ENCODE measurements around the gene HCRTR1.

Gene HCRTR1

DNA sequence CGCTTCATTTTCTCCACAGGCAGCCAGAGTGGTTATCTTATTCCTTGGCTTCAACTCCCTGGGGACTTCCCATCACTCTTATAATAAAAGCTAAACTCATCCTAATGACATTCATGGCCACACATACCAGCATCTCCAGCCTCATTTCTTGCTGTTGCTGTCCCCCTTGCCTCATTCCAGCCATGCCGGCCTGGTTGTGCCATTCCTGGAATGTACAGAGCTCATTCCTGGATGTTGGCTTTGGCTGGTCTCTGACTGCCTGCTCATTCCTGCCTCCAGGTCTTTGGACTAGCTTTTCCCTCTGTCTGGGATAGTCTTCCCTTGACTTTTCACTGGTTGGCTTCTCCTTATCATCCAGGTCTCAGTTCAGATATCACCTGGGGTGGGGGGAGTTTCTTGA is 29.6 kb downstream of the HCRTR1 start:
- ATAC-seq (no peak), DNase-seq (no peak)
- Mint-ChIP-seq H3K9me3 (no peaks in the 10 kb centered on the region), H3K4me1 (peaks cover 20% of the 10 kb centered on the region), H3K27me3 (no peaks in the 10 kb centered on the region), H3K27ac (no peak overlapping the region), H3K4me3 (peak overlapping the region in 1 of 2 donors; percentile 6)

DNA sequence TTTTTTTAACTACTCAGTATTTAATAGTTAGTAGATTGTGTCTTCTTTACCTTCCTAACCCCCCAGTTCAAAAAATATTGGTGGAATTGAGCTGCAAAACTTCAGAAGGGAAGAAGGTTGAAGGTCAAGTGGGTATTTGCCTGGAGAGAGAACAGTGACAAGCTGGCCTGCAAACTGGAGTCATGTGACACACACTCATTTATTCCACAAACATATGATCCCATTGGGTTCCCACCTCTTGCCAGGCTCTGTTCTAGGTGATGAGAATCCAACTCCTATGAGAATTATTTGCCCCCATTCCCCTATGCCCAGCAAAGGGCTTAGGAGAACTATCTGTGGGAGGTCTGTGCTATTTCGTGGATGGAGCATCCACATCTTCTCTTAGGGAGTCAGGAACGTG is 30.7 kb downstream of the HCRTR1 start:
- H3K27me3 Mint-ChIP-seq: no peaks in the 10 kb centered on the region
- no peak for ATAC-seq
- H3K9me3 Mint-ChIP-seq: no peaks in the 10 kb centered on the region
- H3K4me3 Mint-ChIP-seq: no peak overlapping the region
- H3K4me1 Mint-ChIP-seq: peaks cover 20% of the 10 kb centered on the region
- no peak overlapping the region for H3K27ac Mint-ChIP-seq
- DNase-seq: no peak

DNA sequence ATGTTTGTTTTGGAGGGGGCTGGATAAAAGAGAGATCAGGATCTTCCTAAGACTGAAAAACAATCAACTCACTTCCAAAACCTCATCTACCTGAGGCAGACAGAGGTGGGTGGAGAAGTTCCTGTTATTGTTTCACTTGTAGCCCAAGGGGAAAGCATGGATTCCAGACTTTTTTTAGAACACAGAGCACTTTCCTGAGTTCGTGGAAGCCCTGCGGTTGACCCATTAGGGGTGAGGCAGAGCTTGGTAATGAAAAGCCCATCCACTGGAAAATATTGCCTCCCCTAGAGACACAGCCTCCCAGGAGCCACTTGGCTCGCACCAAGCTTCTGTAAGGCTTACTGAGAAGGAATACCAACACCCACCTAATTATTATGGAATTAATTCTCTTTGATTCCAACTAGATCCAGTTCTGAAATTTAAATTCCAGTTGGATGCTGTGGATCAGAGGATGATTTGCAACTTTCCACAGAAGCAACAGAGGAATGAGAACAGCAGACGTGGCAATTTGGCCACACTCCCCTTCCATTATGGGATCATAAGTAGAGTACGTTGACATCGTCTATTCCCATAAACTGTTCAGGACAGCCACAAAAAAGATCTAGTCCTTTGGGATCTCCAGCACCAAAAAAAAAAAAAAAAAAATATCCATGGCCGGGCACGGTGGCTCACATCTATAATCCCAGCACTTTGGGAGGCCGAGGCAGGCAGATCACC is 31.3 kb downstream of the HCRTR1 start:
- DNase-seq: no peak
- Mint-ChIP-seq H3K4me3 (no peak overlapping the region), H3K27me3 (no peaks in the 10 kb centered on the region), H3K9me3 (no peaks in the 10 kb centered on the region), H3K27ac (no peak overlapping the region), H3K4me1 (peaks cover 15% of the 10 kb centered on the region)
- no peak for ATAC-seq

DNA sequence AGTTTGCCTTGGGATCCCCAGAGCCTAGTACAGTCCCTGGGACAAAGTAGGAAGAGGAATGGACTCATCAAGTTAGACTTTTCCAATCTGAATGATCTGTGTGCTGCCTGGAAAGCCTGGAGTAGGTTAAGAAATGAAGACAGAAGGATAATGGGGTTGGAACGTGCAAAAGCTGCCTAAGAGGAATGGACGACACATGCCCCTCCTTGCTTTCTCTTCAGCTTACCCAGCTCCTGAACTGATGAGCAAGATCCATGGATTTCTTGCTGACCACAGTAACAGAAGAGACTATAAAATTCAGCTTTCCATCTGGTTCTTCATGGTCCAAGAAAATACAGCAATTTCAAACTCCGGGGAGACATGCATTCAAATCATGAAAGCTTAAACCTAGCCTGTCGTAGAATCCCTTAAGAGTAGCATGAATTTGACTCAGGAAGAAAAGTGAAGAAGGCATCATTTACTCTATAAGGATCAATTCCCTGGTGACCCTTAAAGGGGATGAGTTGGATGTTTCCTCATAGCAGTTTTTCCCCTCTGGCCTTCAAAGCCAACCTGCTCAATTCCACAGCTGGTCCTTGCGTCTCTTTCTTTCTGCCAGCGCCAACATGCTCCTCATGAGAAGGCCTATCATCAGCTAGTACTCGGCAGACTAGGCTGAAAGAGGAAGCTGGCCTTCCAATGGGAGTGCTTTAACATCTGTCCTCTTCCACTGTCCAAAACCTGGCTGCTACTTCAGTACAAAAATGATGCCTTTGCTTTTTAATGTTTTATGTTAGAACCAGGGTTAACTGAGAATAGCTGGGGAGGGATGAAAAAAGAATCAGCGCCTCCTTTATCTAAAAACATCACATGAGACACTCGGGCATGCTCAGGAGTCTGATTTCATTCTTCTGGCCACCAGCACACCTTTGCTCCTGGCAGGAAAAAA is 32.9 kb downstream of the HCRTR1 start:
- Mint-ChIP-seq H3K9me3 (no peaks in the 10 kb centered on the region), H3K4me1 (peaks cover 9% of the 10 kb centered on the region), H3K4me3 (no peak overlapping the region), H3K27me3 (no peaks in the 10 kb centered on the region), H3K27ac (no peak overlapping the region)
- ATAC-seq (no peak), DNase-seq (no peak)

DNA sequence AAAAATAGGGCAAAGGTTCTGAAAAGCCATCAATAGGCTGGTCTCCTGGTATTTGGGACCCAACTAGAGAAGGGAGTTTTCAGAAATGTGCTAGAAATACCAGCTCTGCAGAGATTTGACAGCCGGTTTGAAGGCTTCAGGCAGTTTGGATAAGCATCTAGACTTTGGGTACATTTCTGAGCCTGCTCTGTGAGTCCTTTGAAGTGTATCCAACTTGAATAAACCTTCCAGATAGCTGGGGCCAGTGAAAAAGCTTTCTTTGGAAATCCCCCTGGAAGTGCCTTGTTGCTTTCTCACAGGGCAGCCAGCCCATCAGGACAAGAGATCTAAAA is 33.6 kb downstream of the HCRTR1 start:
- ATAC-seq (no peak), DNase-seq (no peak)
- H3K27me3 Mint-ChIP-seq: no peaks in the 10 kb centered on the region
- no peak overlapping the region for H3K27ac Mint-ChIP-seq
- no peaks in the 10 kb centered on the region for H3K9me3 Mint-ChIP-seq
- peaks cover 3% of the 10 kb centered on the region for H3K4me1 Mint-ChIP-seq
- no peak overlapping the region for H3K4me3 Mint-ChIP-seq

DNA sequence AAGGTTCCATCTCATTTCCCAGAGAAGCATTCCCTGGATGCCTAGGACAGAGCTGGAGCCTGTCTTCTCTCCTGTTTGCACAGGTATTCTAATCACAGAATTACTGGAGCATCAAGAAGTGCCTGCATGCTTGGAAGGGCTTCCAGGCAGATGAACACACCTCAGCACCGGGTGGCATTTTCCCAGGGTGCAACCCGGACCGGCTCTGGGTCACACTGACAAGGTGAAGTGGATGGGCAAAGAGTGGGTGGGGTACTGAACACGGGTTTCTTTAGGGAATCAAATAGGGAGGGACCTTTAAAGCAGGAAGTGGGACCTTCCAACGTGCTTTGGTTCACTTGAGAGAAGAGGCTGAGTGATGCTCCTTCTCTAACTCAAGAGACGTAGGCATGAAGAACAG is 34.3 kb downstream of the HCRTR1 start:
- DNase-seq: no peak
- no peak for ATAC-seq
- Mint-ChIP-seq H3K27ac (no peak overlapping the region), H3K4me3 (no peak overlapping the region), H3K4me1 (no peaks in the 10 kb centered on the region), H3K27me3 (no peaks in the 10 kb centered on the region), H3K9me3 (no peaks in the 10 kb centered on the region)

DNA sequence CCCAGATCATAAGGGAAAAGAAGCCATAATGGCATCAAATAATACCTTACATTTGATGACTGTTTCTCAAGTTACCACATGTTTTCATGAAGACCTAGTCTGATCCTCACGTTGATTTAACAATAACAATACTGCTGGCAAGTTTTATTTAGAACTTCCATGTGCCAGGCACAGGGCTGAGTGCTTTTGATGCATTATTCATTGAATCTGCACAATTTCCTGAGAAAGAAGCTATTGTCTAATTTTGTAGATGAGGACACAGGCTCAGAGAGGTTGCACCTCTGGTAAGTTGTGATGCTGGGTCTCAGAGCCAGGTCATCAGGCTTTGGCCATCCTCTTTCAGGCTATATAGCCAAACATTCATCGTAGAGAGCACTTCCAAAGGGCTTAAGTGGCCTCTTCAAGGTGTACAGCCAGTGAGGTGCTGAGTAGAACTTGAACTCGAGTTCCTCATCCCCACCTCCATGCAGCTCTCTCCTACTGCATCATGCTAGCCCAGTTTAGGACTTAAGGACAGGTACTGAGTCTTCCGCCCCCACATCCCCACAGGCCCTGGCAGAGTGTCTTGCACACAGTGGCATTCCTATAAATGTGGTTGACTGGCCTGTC is 35.5 kb downstream of the HCRTR1 start:
- H3K4me3 Mint-ChIP-seq: no peak overlapping the region
- H3K27me3 Mint-ChIP-seq: no peaks in the 10 kb centered on the region
- H3K4me1 Mint-ChIP-seq: no peaks in the 10 kb centered on the region
- no peaks in the 10 kb centered on the region for H3K9me3 Mint-ChIP-seq
- no peak overlapping the region for H3K27ac Mint-ChIP-seq
- ATAC-seq (no peak), DNase-seq (no peak)

DNA sequence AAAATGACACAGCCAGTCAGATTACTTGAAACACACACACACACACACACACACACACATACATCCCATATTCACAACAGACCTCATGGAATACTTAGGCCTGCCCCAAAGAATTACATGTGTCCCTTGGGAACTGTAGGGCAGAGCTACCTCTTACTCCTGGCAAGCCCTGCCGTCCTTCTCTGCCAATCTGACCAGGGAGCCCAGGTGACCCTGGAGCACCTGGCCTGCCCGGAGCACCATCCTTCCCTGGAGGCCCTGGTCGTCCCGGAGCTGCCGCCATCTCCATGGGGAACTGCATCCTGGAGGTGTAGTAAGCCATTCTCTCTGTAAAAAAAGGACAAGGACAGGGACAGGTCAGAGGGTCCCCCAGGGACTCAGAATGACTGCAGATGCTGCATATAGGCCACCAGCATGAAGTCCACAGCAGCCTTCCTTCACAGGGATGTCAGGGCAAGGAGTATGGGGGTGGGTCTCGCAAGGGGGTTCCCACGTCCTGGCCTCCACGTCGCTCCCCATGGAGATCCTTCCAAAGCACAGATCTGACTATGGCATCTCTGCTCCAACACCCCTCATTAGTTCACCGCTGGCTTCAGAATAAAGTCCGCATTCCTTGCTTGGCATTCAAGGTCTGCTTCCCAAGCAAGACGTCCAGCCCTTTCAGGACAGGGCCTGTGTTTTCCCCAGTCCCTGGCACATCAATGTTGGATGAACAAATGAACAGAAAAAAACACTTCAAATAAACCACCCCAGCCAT is 36.4 kb downstream of the HCRTR1 start:
- Mint-ChIP-seq H3K27ac (no peak overlapping the region), H3K9me3 (no peaks in the 10 kb centered on the region), H3K4me1 (no peaks in the 10 kb centered on the region), H3K4me3 (no peak overlapping the region), H3K27me3 (no peaks in the 10 kb centered on the region)
- DNase-seq (no peak), ATAC-seq (no peak)

DNA sequence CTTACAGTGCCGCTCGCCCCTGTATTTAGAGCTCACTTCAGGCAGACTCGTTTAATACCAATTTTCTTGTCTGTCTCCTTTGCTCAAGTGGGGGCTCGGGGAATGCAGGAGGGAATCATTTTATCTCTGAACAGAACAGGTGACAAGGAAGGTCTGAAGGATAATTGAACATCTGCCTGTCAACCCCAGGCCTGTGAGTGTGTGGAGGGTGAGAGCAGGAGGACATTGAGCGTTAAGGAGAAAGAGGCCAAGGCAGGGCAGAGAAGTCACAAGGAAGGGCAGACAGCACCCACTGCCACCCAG is 36.9 kb downstream of the HCRTR1 start:
- H3K4me1 Mint-ChIP-seq: no peaks in the 10 kb centered on the region
- H3K27ac Mint-ChIP-seq: no peak overlapping the region
- no peak overlapping the region for H3K4me3 Mint-ChIP-seq
- no peaks in the 10 kb centered on the region for H3K9me3 Mint-ChIP-seq
- no peak for ATAC-seq
- DNase-seq: no peak
- no peaks in the 10 kb centered on the region for H3K27me3 Mint-ChIP-seq

DNA sequence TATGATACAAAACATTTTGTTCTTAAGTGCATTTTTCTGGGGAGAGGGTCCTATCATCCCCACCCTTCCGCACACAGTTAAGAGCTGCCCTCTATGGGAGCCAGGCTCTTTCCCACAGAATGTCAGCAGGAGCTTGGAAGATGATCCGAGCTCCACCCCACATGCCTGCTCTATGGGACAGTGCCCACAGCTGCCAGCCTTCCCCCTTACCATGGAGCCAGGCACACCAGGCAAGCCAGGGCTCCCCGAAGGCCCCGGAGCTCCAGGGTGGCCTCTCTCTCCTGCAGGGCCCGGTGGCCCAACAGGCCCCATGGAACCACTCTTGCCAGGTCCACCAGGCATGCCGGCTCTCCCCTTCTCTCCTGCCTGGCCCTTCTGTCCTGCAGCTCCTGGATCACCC is 37.6 kb downstream of the HCRTR1 start:
- H3K27me3 Mint-ChIP-seq: no peaks in the 10 kb centered on the region
- H3K4me1 Mint-ChIP-seq: no peaks in the 10 kb centered on the region

DNA sequence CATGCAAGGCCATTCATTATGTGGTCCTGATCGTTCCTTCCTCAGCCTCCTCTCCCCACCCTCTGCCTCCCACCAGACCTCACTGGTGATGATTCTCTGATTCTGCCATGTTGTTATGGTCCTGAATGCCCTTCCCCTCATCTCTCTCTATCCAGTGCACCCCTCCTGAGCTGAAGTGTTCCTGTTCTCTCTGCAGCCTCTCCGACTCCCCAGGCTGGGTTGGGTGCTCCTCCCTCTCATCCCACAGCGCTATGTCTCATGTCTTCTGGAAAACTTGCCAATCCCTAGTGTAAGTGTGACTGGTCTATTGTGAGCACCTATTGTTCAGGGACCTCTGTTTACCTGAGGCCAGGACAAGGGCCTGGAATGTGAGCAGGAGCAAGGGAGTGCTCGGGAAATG is 38.3 kb downstream of the HCRTR1 start:
- DNase-seq: no peak
- H3K4me3 Mint-ChIP-seq: no peak overlapping the region
- no peaks in the 10 kb centered on the region for H3K27me3 Mint-ChIP-seq
- peak overlapping the region in 1 of 2 donors; percentile 3 for H3K27ac Mint-ChIP-seq
- no peaks in the 10 kb centered on the region for H3K4me1 Mint-ChIP-seq
- ATAC-seq: no peak
- H3K9me3 Mint-ChIP-seq: no peaks in the 10 kb centered on the region

More for the DNA sequence above, 37.6 kb downstream of the HCRTR1 start:
- H3K27ac Mint-ChIP-seq: peak overlapping the region in 1 of 2 donors; percentile 31
- ATAC-seq (no peak), DNase-seq (no peak)
- H3K4me3 Mint-ChIP-seq: no peak overlapping the region
- no peaks in the 10 kb centered on the region for H3K9me3 Mint-ChIP-seq

DNA sequence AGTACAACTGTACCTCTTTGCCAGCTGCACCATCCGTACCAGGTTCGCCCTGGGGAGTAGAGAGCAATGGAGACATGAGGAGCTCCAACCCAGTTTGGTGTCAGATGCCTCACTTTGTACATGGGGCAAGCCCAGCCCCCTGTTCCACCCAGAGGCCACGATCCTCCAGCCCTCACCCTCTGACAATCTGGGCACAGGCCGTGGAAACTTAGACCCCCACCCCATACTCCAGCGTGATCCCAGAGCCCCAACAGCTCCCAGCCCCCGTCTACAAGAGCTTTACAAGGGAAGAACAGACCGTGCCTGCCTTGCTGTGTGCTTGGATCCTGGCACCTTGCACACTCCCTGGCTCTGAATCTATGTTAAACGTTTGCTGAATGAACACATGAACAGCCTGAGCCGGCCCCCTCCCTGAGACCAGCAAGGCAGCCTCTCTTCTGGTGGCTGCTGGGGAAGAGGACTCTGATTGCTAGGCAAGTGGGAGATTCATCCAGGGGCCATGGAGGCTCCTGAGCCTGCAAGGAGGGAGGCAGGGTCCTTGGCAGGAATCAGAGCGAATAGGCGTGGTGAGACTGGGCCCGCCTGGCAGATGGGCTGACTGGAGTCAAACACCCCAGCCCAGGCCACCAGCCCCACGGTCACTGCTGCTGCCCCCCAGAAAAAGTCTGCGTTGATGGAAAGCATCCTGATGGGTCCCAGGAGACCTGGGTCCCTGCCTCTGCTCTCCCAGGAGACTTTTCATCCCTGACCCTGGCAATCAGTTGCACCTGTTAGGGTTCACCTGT is 39.7 kb downstream of the HCRTR1 start:
- Mint-ChIP-seq H3K4me3 (no peak overlapping the region), H3K27me3 (no peaks in the 10 kb centered on the region), H3K9me3 (no peaks in the 10 kb centered on the region), H3K4me1 (no peaks in the 10 kb centered on the region), H3K27ac (no peak overlapping the region)
- no peak for DNase-seq
- no peak for ATAC-seq

DNA sequence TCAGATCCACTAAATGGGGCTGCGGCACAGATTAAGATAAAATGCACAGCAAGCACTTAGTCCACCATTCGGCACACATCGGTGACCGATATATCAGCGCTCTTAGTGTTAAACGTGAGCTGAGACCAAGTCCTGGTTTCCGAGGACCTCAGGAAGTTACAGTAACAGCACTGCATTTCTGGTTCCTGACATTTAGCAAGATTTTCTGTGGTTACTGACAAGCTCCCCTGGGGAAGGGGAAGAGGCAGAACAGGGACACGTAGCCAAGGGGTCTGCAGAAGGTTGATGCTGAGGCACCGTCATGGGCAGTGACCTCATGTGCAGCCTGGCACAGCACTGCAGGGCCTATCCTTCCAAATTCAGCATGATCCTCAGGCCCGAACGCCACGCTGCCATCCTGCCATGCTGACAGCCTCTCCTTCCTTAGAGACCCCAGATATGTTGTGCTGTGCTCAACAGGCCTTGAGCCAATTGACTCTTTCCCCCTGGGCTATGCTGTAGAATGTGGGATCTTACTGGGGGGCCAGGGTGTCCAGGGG is 40.6 kb downstream of the HCRTR1 start:
- peaks cover 5% of the 10 kb centered on the region for H3K27me3 Mint-ChIP-seq
- no peak overlapping the region for H3K27ac Mint-ChIP-seq
- no peak for ATAC-seq
- no peaks in the 10 kb centered on the region for H3K9me3 Mint-ChIP-seq
- H3K4me1 Mint-ChIP-seq: no peaks in the 10 kb centered on the region
- no peak for DNase-seq
- no peak overlapping the region for H3K4me3 Mint-ChIP-seq

DNA sequence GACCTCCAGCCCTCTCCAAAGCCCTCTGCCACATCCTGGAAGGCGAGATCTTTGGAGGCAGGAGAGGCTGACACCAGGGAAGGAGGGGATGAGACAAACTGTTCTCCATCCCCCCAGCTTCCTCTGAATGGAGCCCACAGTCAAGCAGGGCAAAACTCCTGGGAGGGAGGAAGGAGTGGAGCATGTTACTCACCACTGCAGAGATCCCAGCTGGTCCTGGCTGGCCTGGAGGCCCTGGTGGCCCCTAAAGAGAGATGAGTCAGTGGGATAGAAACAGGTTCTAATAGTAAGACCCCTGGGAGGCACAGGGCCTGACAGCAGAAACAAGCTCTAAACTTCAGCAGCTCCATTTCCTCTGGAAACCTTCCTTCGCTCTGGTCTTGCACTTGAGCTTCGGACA is 41.2 kb downstream of the HCRTR1 start:
- H3K4me1 Mint-ChIP-seq: no peaks in the 10 kb centered on the region
- H3K9me3 Mint-ChIP-seq: no peaks in the 10 kb centered on the region
- H3K27ac Mint-ChIP-seq: peak overlapping the region in 1 of 2 donors; percentile 20
- H3K27me3 Mint-ChIP-seq: peaks cover 8% of the 10 kb centered on the region
- H3K4me3 Mint-ChIP-seq: no peak overlapping the region
- ATAC-seq (no peak), DNase-seq (no peak)

DNA sequence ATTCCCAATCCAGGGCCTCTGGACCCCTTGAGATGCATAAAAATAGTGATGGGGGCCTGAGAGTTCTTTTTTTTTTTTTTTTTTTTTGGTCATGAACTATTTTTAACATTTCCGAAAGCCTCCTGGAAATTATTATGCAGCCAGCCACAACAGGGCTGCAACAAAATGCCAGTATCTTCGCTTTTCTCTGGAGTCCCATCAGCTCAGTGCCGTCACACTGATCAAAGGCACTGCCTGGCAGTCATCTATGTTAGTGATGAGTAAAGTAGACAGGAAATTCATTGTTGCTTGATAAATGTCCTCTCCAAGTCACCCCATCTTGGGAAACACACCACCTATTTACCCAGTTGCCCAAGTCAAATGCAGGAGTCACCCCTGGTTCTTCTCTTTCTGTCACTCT is 42.4 kb downstream of the HCRTR1 start:
- DNase-seq (no peak), ATAC-seq (no peak)
- Mint-ChIP-seq H3K4me3 (no peak overlapping the region), H3K9me3 (no peaks in the 10 kb centered on the region), H3K4me1 (no peaks in the 10 kb centered on the region), H3K27me3 (peaks cover 8% of the 10 kb centered on the region), H3K27ac (no peak overlapping the region)

Measured in stimulated activated naive CD8-positive, alpha-beta T cell treated with anti-CD3 and anti-CD28 coated beads, Interleukin-15, amount 100 ng/mL, for 72 hours (primary cell).